Measurements from ENCODE around the gene INSIG2. TPM values are rescaled to one million over a fixed set of nuclear protein-coding genes. Genes with fewer than 3 reads are reported as not detected.

Gene INSIG2
- total and polyA plus RNA-seq, 12 donors: 5.6 to 19.3 (median 13.5) TPM

GRCh38 chr2:118145207-118145606 lies 56.9 kb downstream of the INSIG2 start:
- Histone ChIP-seq H3K27me3 (peaks cover 0 to 18% (median 0%) of the 10 kb centered on the region in 7 donors), H3K36me3 (no peaks in the 10 kb centered on the region), H3K4me1 (no peaks in the 10 kb centered on the region), H3K4me3 (no peak overlapping the region), H3K9me3 (no peaks in the 10 kb centered on the region), H3K27ac (no peak overlapping the region)
- DNase-seq: no peak
- TF ChIP-seq CTCF (IDR thresholded peaks at IDR 0.05): no peak
- 47 to 53% methylated on average over 1 of the region's 1 CpG for WGBS, 2 donors
- ATAC-seq: no peak
- intact Hi-C loops (cut with DNase I): no loop called here

- no peak overlapping the region for H3K4me3 ChIP-seq
- H3K36me3 ChIP-seq: no peaks in the 10 kb centered on the region
- TF ChIP-seq CTCF (IDR thresholded peaks at IDR 0.05): no peak
- no peak overlapping the region for H3K27ac ChIP-seq
- DNase-seq (no peak), ATAC-seq (no peak)
- peaks cover 0 to 18% (median 0%) of the 10 kb centered on the region in 7 donors for H3K27me3 ChIP-seq
- H3K9me3 ChIP-seq: no peaks in the 10 kb centered on the region
- no peaks in the 10 kb centered on the region for H3K4me1 ChIP-seq
- intact Hi-C loops (cut with DNase I): no loop called here
- 65 to 74% methylated on average over 6 of the region's 6 CpGs for WGBS, 2 donors
Measured at GRCh38 chr2:118145806-118146205, 57.5 kb downstream of the INSIG2 start.

GRCh38 chr2:118146315-118147283 lies 58.3 kb downstream of the INSIG2 start:
- intact Hi-C loops (cut with DNase I): no loop called here
- TF ChIP-seq CTCF (IDR thresholded peaks at IDR 0.05): no peak

GRCh38 chr2:118148133-118148532 lies 59.9 kb downstream of the INSIG2 start:
- TF ChIP-seq CTCF (IDR thresholded peaks at IDR 0.05): no peak
- 73 to 89% methylated on average over 1 of the region's 1 CpG for WGBS, 2 donors
- intact Hi-C loops (cut with DNase I): no loop called here

More at GRCh38 chr2:118146315-118147283, 58.3 kb downstream of the INSIG2 start:
- WGBS, 2 donors: 84 to 86% methylated on average over 11 of the region's 11 CpGs
- DNase-seq (no peak), ATAC-seq (no peak)
- no peaks in the 10 kb centered on the region for H3K36me3 ChIP-seq
- no peak overlapping the region for H3K4me3 ChIP-seq
- no peaks in the 10 kb centered on the region for H3K9me3 ChIP-seq
- no peak overlapping the region for H3K27ac ChIP-seq
- no peaks in the 10 kb centered on the region for H3K4me1 ChIP-seq
- H3K27me3 ChIP-seq: peaks cover 0 to 18% (median 0%) of the 10 kb centered on the region in 7 donors

More at GRCh38 chr2:118148133-118148532, 59.9 kb downstream of the INSIG2 start:
- H3K9me3 ChIP-seq: no peaks in the 10 kb centered on the region
- H3K4me3 ChIP-seq: no peak overlapping the region
- no peak overlapping the region for H3K27ac ChIP-seq
- H3K27me3 ChIP-seq: peaks cover 0 to 16% (median 0%) of the 10 kb centered on the region in 7 donors
- no peaks in the 10 kb centered on the region for H3K4me1 ChIP-seq
- no peaks in the 10 kb centered on the region for H3K36me3 ChIP-seq
- DNase-seq (no peak), ATAC-seq (no peak)
